Activated CD8-positive, alpha-beta memory T cell treated with anti-CD3 and anti-CD28 coated beads for 4 hours (primary cell): ENCODE measurements around the gene LYZ.
"Not testable (repeated sequence)": the region's sequence is repeated elsewhere in the genome, so short reads cannot be mapped to it uniquely, and the experiment has no call there.

Experiments
- DNase-seq, 2 donors: peaks; one replicate each; pipeline ENCODE4 v3.0.0-alpha.2; 2020; ENCODE audit warnings: low read depth in 2 of 2

Gene LYZ

GRCh38 chr12:69348162-69348938 is at the start of gene LYZ:
TSS of gene LYZ (plus strand) at chr12:69348381. CDS start at chr12:69348409, 28 bp downstream.
- DNase-seq = no peak

- DNase-seq = no peak
Observed at GRCh38 chr12:69298947-69299346, 49.2 kb upstream of the LYZ start.

- no peak for DNase-seq
Observed at GRCh38 chr12:69304284-69304683, 43.9 kb upstream of the LYZ start.

GRCh38 chr12:69309461-69309860 is 38.7 kb upstream of the LYZ start:
- no peak for DNase-seq

GRCh38 chr12:69313209-69313608 is 35.0 kb upstream of the LYZ start:
- DNase-seq = no peak

GRCh38 chr12:69316784-69317183 is 31.4 kb upstream of the LYZ start:
- DNase-seq = not testable (repeated sequence)

- DNase-seq = not testable (repeated sequence)
Observed at GRCh38 chr12:69317233-69317632, 30.9 kb upstream of the LYZ start.

- DNase-seq = no peak
Observed at GRCh38 chr12:69318225-69318624, 30.0 kb upstream of the LYZ start.

- DNase-seq = no peak
Observed at GRCh38 chr12:69321351-69321750, 26.8 kb upstream of the LYZ start.

GRCh38 chr12:69324797-69325466 is 23.2 kb upstream of the LYZ start:
- no peak for DNase-seq

GRCh38 chr12:69328426-69328825 is 19.8 kb upstream of the LYZ start:
- DNase-seq = no peak

- no peak for DNase-seq
Observed at GRCh38 chr12:69329669-69330428, 18.3 kb upstream of the LYZ start.

GRCh38 chr12:69330475-69331473 is 17.4 kb upstream of the LYZ start:
- DNase-seq = peak; percentile 8

- DNase-seq = no peak
Observed at GRCh38 chr12:69331519-69331908, 16.7 kb upstream of the LYZ start.

GRCh38 chr12:69331909-69332684 is 16.1 kb upstream of the LYZ start:
- DNase-seq = no peak

- DNase-seq = no peak
Observed at GRCh38 chr12:69332815-69333358, 15.3 kb upstream of the LYZ start.

- no peak for DNase-seq
Observed at GRCh38 chr12:69334158-69334557, 14.0 kb upstream of the LYZ start.

GRCh38 chr12:69337311-69338090 is 10.7 kb upstream of the LYZ start:
- DNase-seq = no peak

- no peak for DNase-seq
Observed at GRCh38 chr12:69338120-69338859, 9.9 kb upstream of the LYZ start.
